Hepatocyte (in vitro differentiated cells): Measurements from ENCODE around the gene RPL10. TPM values are rescaled to one million over a fixed set of nuclear protein-coding genes. Genes with fewer than 3 reads are reported as not detected.

ENCODE experiments used
- DNase-seq: peaks from one replicate; pipeline ENCODE4 v3.0.0-alpha.2; 2016; ENCODE audit warnings: low spot score
- H2AFZ ChIP-seq: fragments of 200-600 bp; sonication (generic); 2 replicates; pipeline ENCODE4 v1.6.0; 2016; ENCODE audit warnings: antibody characterized with exemption, mild to moderate bottlenecking
- H3K27ac ChIP-seq: fragments of 200-600 bp; sonication (generic); 2 replicates; pipeline ENCODE4 v1.5.1; 2016; ENCODE audit warnings: mild to moderate bottlenecking
- H3K27me3 ChIP-seq: fragments of 200-600 bp; sonication (generic); 2 replicates; pipeline ENCODE4 v1.6.1; 2016
- H3K36me3 ChIP-seq: fragments of 200-600 bp; sonication (generic); replicated peaks from 2 replicates; pipeline ENCODE4 v1.5.1; 2016; ENCODE audit warnings: low read depth; ENCODE audit not compliant: insufficient read depth
- H3K4me1 ChIP-seq: fragments of 200-600 bp; sonication (generic); 2 replicates; pipeline ENCODE4 v1.5.1; 2016; ENCODE audit warnings: mild to moderate bottlenecking, moderate library complexity; ENCODE audit not compliant: insufficient read depth
- H3K4me2 ChIP-seq: fragments of 200-600 bp; sonication (generic); 2 replicates; pipeline ENCODE4 v1.6.0; 2016
- H3K4me3 ChIP-seq: fragments of 200-600 bp; sonication (generic); 2 replicates; pipeline ENCODE4 v1.5.1; 2016; ENCODE audit warnings: mild to moderate bottlenecking
- H3K79me2 ChIP-seq: fragments of 200-600 bp; sonication (generic); 2 replicates; pipeline ENCODE4 v1.6.0; 2017; ENCODE audit warnings: mild to moderate bottlenecking
- H3K9me2 ChIP-seq: fragments of 200-600 bp; sonication (generic); replicated peaks from 2 replicates; pipeline ENCODE4 v1.6.0; 2017; ENCODE audit warnings: mild to moderate bottlenecking; ENCODE audit not compliant: insufficient read depth
- H3K9me3 ChIP-seq: fragments of 200-600 bp; sonication (generic); 2 replicates; pipeline ENCODE4 v1.5.1; 2016; ENCODE audit warnings: low read depth, mild to moderate bottlenecking
- H4K20me1 ChIP-seq: fragments of 200-600 bp; sonication (generic); 2 replicates; pipeline ENCODE4 v1.6.0; 2016; ENCODE audit warnings: mild to moderate bottlenecking; ENCODE audit not compliant: insufficient read depth, poor library complexity, severe bottlenecking
- EZH2 ChIP-seq: fragments of 200-600 bp; sonication (generic); IDR thresholded peaks from 2 replicates; pipeline ENCODE4 v1.6.1; 2016; ENCODE audit warnings: antibody characterized with exemption, mild to moderate bottlenecking, borderline replicate concordance
- EZH2phosphoT487 ChIP-seq: fragments of 200-600 bp; sonication (generic); IDR thresholded peaks from one replicate; pipeline ENCODE4 v1.6.1; 2018; ENCODE audit warnings: antibody characterized with exemption, mild to moderate bottlenecking, low read depth, moderate library complexity; ENCODE audit not compliant: unreplicated experiment, severe bottlenecking
- WGBS: methylation state at CpG from one replicate; pipeline ENCODE4 v1.1.6; 2016; ENCODE audit warnings: low lambda C conversion rate; ENCODE audit errors: missing lambda C conversion rate; 5-methylcytosine and 5-hydroxymethylcytosine counted together
- polyA plus RNA-seq: library from polyadenylated mRNA; unstranded; fragments of >200 nt; fragmentation: Nextera tagmentation; extraction: Ambion mirVana; gene quantifications from 2 replicates; pipeline ENCODE4 v1.2.1, GENCODE V29; 2016
- total RNA-seq: library from RNA; depleted of rRNA; stranded (reverse); fragments of >200 nt; gene quantifications from 2 replicates; pipeline ENCODE4 v1.2.3, GENCODE V29; 2014
- TF ChIP-seq, protein P1 (sequence below): fragments of 200-600 bp; sonication (generic); IDR thresholded peaks from 2 replicates; pipeline ENCODE4 v1.5.1; 2016; ENCODE audit warnings: antibody characterized with exemption, mild to moderate bottlenecking; ENCODE audit not compliant: poor library complexity

RPL10 gene
- total and polyA plus RNA-seq, 2 experiments from 2014 or later = 1,206 to 4,460 TPM

DNA sequence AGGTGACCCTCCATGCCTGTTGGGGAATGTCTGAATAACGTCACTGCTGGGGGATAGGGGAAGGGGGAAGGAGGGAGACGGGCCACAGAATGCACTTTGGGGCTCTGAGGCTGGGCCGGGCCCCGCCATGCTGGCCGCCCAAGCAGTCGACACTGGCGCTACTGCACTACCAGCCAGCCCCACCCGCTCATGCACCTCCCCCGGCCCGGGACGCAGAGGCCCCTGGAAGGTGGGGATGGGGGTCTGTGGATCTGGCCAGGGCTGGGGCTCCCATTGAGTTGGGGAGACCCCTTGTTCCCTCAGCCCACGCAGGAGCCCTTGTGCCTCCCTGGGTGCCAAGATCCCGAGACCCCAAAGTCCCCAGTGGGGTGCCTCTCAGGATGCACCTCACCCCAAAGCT lies 41.6 kb upstream of the RPL10 start:
- 82% methylated on average over 10 of the region's 13 CpGs for WGBS
- H3K36me3 ChIP-seq = no peaks in the 10 kb centered on the region
- H3K9me3 ChIP-seq = no peaks in the 10 kb centered on the region
- no peak overlapping the region for H3K4me3 ChIP-seq
- TF ChIP-seq, protein P1, sequence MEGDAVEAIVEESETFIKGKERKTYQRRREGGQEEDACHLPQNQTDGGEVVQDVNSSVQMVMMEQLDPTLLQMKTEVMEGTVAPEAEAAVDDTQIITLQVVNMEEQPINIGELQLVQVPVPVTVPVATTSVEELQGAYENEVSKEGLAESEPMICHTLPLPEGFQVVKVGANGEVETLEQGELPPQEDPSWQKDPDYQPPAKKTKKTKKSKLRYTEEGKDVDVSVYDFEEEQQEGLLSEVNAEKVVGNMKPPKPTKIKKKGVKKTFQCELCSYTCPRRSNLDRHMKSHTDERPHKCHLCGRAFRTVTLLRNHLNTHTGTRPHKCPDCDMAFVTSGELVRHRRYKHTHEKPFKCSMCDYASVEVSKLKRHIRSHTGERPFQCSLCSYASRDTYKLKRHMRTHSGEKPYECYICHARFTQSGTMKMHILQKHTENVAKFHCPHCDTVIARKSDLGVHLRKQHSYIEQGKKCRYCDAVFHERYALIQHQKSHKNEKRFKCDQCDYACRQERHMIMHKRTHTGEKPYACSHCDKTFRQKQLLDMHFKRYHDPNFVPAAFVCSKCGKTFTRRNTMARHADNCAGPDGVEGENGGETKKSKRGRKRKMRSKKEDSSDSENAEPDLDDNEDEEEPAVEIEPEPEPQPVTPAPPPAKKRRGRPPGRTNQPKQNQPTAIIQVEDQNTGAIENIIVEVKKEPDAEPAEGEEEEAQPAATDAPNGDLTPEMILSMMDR = no peak
- TF ChIP-seq EZH2 (no peak), EZH2phosphoT487 (no peak)
- no peak for DNase-seq
- H3K9me2 ChIP-seq = no peaks in the 10 kb centered on the region
- no peaks in the 10 kb centered on the region for H3K79me2 ChIP-seq
- H3K4me1 ChIP-seq = no peaks in the 10 kb centered on the region
- H3K27ac ChIP-seq = no peak overlapping the region
- H4K20me1 ChIP-seq = peaks cover 9% of the 10 kb centered on the region
- no peaks in the 10 kb centered on the region for H3K27me3 ChIP-seq
- H3K4me2 ChIP-seq = no peak overlapping the region
- H2AFZ ChIP-seq = no peak overlapping the region

GRCh38 chrX:154357205-154357604 lies 41.0 kb upstream of the RPL10 start:
- H3K4me1 ChIP-seq = no peaks in the 10 kb centered on the region
- H3K27ac ChIP-seq = no peak overlapping the region
- H3K79me2 ChIP-seq = no peaks in the 10 kb centered on the region
- H3K9me2 ChIP-seq = no peaks in the 10 kb centered on the region
- no peaks in the 10 kb centered on the region for H3K9me3 ChIP-seq
- H2AFZ ChIP-seq = no peak overlapping the region
- no peak for DNase-seq
- no peaks in the 10 kb centered on the region for H3K36me3 ChIP-seq
- 95% methylated on average over 27 of the region's 27 CpGs for WGBS
- no peaks in the 10 kb centered on the region for H3K27me3 ChIP-seq
- H3K4me2 ChIP-seq = no peak overlapping the region
- H3K4me3 ChIP-seq = no peak overlapping the region
- TF ChIP-seq EZH2 (no peak), EZH2phosphoT487 (no peak)
- TF ChIP-seq, protein P1 = no peak
- H4K20me1 ChIP-seq = peaks cover 9% of the 10 kb centered on the region

DNA sequence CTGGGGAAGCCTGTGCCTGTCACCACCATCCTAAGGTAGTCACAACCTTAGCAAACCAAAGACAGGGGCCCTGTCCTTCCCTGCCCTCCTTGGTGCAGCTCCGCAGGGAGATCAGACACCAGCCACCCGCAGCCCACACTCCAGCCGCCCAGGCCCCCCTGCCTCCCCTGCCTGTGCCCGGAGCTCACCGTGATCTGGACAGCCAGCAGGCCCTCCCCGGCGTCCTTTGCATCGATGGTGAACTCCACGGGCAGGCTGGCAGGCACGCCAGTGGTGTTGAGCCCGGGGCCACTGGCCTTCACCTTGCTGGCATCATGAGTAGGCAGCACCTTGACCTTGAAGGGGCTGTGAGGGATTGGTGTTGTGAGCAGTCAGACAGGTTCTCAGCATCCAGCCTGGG lies 40.2 kb upstream of the RPL10 start:
- Histone ChIP-seq H2AFZ (no peak overlapping the region), H3K36me3 (no peaks in the 10 kb centered on the region), H3K79me2 (peaks cover 2% of the 10 kb centered on the region), H3K9me2 (no peaks in the 10 kb centered on the region), H3K4me2 (no peak overlapping the region), H3K4me1 (no peaks in the 10 kb centered on the region), H3K27ac (no peak overlapping the region), H3K4me3 (no peak overlapping the region), H3K9me3 (no peaks in the 10 kb centered on the region), H4K20me1 (peaks cover 9% of the 10 kb centered on the region), H3K27me3 (no peaks in the 10 kb centered on the region)
- TF ChIP-seq EZH2phosphoT487 = no peak
- TF ChIP-seq, protein P1 = no peak
- TF ChIP-seq EZH2 = no peak
- no peak for DNase-seq
- WGBS = 89% methylated on average over 11 of the region's 11 CpGs

DNA sequence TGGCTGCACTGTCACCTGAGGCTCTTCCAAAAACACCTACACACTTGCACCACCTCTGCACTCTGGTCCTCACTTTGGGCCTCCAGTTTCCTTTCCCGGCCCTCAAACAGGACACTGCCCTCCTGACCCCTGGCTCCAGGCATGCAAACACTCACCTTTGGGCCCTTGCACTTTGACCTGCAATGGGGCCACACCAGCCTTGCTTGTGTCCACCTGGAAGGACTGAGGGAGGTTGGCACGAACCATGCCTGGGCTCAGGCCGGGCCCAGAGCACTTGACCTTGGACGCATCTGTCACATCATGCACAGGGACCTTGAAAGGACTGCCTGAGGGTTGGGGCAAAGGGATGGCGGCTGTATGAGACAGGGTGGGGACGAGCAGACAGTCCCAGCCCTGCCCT lies 39.3 kb upstream of the RPL10 start:
- Histone ChIP-seq H3K9me3 (no peaks in the 10 kb centered on the region), H3K79me2 (peaks cover 5% of the 10 kb centered on the region), H3K27ac (no peak overlapping the region), H3K4me2 (no peak overlapping the region), H3K27me3 (no peaks in the 10 kb centered on the region), H3K9me2 (no peaks in the 10 kb centered on the region), H4K20me1 (peaks cover 9% of the 10 kb centered on the region), H3K4me1 (no peaks in the 10 kb centered on the region), H3K36me3 (no peaks in the 10 kb centered on the region), H3K4me3 (no peak overlapping the region), H2AFZ (no peak overlapping the region)
- 81% methylated on average over 6 of the region's 6 CpGs for whole genome bisulfite sequencing
- no peak for DNase-seq
- TF ChIP-seq, protein P1 = no peak
- TF ChIP-seq EZH2phosphoT487 (no peak), EZH2 (no peak)
